ENCODE measurements around the gene MVB12B.
A peak's percentile ranks its signal among the peaks of the same experiment; 100 is the strongest.
"Not testable (repeated sequence)": the region's sequence is repeated elsewhere in the genome, so short reads cannot be mapped to it uniquely, and the experiment has no call there.

MVB12B gene, protein sequence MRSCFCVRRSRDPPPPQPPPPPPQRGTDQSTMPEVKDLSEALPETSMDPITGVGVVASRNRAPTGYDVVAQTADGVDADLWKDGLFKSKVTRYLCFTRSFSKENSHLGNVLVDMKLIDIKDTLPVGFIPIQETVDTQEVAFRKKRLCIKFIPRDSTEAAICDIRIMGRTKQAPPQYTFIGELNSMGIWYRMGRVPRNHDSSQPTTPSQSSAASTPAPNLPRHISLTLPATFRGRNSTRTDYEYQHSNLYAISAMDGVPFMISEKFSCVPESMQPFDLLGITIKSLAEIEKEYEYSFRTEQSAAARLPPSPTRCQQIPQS

DNA sequence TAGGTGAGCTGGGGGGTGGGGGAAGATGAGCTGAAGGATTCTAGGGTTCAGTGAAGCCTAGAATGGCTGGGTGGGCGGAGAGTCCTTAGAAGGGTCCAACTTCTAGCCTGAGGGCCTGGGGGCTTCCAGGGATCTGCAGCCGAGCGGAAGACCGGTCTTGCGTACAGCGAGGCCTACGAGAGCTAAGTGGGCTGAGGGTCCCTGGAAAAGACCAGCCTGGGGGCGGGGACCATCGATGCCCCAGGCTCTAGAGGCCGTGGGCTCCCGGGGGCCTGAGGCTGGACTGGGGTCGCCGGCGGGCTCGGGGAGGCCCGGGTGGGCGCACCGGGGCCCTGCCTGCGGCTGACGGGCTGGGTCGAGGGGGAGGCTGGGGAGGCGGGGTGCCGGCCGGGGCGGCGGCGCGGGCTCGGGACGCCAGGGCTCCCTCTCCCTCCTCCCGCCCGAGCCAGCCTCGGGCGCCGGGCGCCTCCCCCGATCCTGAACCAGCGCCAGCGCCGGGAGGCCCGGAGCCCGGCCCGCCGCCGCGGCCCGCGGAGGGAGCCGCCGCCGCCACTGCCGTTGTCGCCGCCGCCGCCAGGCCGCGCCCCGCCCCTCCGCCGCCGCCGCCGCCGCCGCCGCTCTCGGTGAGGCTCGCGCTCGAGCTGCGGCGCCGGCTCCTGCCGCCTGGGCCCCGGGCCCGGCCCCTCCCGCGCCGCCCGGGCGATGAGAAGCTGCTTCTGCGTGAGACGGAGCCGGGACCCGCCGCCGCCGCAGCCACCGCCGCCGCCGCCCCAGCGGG, at the start of gene MVB12B:
TSS of gene MVB12B (plus strand) at position 602 of the 778 bp plus-strand sequence. CDS start at position 703, 101 bp downstream.
- DNase-seq = peak; percentile 42

DNA sequence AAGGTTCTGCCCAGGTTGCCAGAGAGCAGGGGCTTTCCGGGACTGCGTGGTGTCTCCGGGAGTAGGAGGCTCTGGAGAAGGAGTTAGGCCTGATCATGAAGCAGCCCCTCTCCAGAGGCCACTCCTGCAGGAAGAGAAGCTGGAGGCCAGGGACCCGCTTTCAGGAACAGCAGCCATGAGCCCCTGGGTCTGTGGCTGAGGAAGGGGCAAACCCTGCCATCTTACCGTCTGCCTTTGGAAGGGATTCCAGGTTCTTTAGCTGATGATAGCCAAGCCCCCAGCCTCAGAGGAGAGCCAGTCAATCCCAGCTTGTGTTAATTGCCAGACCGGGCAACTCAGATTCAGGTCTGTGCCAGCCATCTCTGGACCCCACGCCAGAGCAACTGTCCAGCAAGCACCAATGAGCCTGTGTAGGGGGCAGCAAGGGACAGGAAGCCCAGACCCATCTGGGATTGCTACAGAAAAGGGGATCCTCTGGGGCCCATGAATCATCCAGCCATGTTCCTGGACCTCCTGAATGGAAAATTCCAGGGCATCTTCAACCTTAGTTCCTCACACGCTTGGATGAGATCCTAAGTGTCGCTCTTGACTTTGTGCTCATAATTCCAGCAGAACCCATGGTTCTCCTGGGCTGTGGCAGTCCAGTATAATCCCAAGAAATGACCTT, 42.7 kb upstream of the MVB12B start:
- DNase-seq = no peak

DNA sequence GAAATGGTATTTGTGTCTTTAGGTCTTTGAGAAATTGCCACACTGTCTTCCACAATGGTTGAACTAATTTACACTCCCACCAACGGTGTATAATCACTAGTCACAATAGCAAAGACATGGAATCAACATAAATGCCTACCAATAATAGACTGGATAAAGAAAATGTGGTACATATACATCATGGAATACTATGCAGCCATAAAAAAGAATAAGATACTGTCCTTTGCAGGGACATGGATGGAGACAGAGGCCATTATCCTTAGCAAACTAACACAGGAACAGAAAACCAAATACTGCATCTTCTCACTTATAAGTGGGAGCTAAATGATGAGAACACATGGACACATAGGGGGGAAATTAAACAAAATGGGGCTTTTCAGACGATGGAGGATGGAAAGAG, 41.0 kb upstream of the MVB12B start:
- not testable (repeated sequence) for DNase-seq

DNA sequence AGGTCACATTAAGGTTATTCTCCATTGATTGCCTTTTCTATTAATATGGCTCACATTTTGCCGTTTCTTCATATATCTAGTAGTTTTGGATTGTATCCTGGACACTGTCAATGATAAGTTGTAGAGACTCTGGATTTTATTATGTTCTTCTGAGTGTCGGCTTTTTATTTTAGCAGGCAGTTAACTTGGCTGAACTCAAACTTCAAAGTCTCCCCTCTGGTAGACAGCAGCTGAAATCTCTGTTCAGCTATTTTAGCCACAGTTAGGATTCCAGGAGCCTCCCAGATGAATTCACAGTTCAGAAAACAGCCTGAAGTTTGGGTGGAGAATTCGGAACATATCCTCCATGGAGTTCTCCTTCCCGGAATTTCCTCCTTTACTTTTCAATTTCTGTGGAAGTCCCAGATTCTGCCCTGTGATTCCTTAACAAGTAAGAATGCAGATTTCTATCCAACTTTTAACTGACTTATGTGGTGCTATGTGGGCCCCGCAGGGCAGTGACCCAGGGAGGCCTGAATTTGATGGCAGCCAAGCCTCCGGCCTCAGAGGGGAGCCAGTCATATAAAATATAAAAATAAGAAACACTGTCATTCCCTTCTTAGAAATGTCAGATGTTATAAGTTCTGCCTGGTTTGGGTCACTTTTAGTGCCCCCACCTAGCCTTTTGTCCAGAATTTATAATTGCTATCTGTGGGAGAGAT, 39.3 kb upstream of the MVB12B start:
- DNase-seq = no peak

DNA sequence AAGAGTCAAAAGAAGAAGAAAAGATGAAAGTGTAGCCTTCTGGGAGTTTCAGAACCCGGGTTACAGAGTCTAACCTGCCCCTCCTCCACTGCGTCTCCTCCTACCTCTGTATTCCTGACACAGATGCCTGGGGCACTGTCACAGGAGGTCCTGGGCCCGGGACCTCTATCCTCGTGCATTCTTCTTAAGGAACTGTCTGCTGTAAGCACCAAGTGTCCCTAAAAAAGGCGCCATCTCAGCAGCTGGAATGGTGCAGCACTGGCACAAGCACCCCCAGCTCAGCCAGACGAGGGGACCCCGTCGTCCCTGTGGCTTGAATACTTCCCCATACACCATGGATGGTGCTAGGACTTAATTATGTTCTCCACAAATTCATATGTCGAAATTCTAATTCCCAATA, 35.8 kb upstream of the MVB12B start:
- DNase-seq = no peak

DNA sequence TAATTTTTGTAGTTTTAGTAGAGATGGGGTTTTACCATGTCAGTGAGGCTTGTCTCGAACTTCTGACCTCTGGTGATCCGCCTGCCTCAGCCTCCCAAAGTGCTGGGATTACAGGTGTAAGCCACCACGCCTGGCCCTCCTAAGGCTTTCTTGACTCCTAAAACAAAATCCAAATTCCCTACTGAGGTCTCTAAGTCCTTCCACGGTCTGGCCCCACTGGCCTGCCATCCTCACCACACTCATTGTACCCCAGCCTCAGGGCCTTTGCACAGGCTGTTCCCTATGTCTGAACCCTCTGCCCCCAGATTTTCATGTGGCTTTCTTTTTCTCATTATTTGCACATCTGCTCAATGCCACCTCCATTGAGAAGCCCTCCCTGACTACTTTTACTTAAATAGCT, 34.7 kb upstream of the MVB12B start:
- DNase-seq = no peak

GRCh38 chr9:126292736-126293521, 33.7 kb upstream of the MVB12B start:
- no peak for DNase-seq

GRCh38 chr9:126293522-126293889, 33.1 kb upstream of the MVB12B start:
- no peak for DNase-seq

- no peak for DNase-seq
Observed at GRCh38 chr9:126294331-126295081, 32.1 kb upstream of the MVB12B start.

- DNase-seq = no peak
Observed at GRCh38 chr9:126295082-126295477, 31.5 kb upstream of the MVB12B start.

GRCh38 chr9:126295516-126295915, 31.1 kb upstream of the MVB12B start:
- DNase-seq = no peak

- no peak for DNase-seq
Observed at GRCh38 chr9:126295936-126296600, 30.6 kb upstream of the MVB12B start.

DNA sequence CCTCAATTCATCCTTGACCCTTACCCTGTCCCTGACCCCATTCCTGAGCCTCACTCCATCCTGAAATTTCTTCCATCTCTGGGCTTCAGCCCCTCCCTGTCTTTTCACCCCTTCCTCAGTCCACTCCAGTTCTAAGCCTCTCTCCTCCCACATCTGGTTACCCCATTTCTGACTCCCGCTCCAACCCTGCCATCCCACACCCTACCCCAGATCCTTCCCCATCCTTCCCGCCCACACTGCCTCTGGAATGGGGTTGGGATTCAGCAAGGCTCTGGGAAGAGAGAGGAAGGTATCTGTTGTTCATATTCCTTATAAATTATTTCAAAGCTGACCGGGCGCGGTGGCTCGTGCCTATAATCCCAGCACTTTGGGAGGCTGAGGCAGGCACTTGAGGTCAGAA, 29.9 kb upstream of the MVB12B start:
- no peak for DNase-seq

- DNase-seq = no peak
Observed at GRCh38 chr9:126297661-126298060, 29.0 kb upstream of the MVB12B start.

- no peak for DNase-seq
Observed at GRCh38 chr9:126298063-126298801, 28.4 kb upstream of the MVB12B start.

DNA sequence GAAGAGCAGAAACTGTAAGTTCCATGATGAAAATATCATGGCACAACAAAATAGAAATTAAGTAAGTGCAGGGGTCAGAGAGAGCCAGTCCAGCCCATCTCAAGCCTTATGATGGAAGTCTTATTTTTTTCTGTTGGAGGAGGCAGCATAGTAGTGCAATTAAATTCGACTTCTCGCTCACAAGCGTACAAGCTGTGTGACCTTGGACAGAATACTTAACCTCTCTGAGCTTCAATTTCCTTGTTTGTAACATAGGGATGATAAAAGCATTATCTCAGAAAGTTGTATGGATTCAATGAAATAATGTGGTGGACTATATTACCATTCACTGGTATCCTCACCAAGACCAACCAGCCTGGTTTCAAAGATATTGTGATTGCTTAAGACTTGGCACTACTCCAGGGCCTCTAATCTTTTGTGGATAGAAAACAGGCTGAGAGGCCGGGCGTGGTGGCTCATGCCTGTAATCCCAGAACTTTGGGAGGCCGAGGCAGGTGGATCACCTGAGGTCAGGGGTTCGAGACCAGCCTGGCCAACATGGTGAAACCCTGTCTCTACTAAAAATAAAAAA, 26.8 kb upstream of the MVB12B start:
- no peak for DNase-seq

GRCh38 chr9:126301196-126301595, 25.4 kb upstream of the MVB12B start:
- no peak for DNase-seq

GRCh38 chr9:126301985-126302603, 24.5 kb upstream of the MVB12B start:
- peak; percentile 55 for DNase-seq

DNA sequence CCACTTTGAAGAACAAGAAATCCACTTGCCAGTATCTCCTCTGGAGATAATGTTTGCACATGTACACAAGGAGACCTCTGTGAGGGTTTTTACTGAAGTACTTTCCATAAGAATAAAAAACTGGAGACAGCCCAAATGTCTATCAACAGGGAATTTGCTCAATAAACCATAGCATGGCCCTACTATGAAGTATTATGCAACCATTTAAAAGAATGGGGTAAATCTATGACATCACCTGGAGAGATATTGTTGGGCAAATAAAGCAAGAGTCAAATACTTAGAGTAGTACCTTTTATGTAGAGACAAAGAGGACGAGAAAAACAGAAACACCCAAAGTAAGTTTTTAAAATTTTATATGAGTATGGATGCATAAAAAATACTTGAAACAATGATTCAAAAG, 23.9 kb upstream of the MVB12B start:
- DNase-seq = no peak

All from fibroblast of skin of right quadriceps (primary cell).